OCI-LY7 (cell line): ENCODE results near the gene XRCC5. TPM values are rescaled to one million over a fixed set of nuclear protein-coding genes. Genes with fewer than 3 reads are reported as not detected.

Source experiments
- BruUV-seq: library from RNA; stranded (reverse); fragments of 400-500 nt; replicated peaks from 2 replicates; lab custom pipeline; 2021; lab: Mats Ljungman, UMichigan
- CTCF ChIA-PET: fragments of 300-600 bp; sonication (Branson Sonifier 250); formaldehyde crosslinking; loops from one replicate; lab custom pipeline; 2022; ENCODE audit warnings: antibody characterized with exemption; ENCODE audit not compliant: unreplicated experiment; lab: Charles Lee
- POLR2A ChIA-PET: fragments of 300-600 bp; sonication (Branson Sonifier 250); formaldehyde crosslinking; loops from one replicate; lab custom pipeline; 2022; ENCODE audit warnings: antibody characterized with exemption; lab: Charles Lee
- DNase-seq: peaks from one replicate; pipeline ENCODE4 v3.0.0-alpha.2; 2015; ENCODE audit warnings: low spot score
- H2AFZ ChIP-seq: fragments of 200-600 bp; sonication (generic), shearing (Covaris generic); 2 replicates; pipeline ENCODE4 v1.6.1; 2014; ENCODE audit warnings: mild to moderate bottlenecking, antibody characterized with exemption, low read length, moderate library complexity
- H3K27ac ChIP-seq: fragments of 200-600 bp; sonication (generic); 2 replicates; pipeline ENCODE4 v1.5.1; 2014; ENCODE audit warnings: mixed run types, low read depth, mild to moderate bottlenecking, moderate library complexity, low read length, inconsistent platforms; ENCODE audit not compliant: poor library complexity, severe bottlenecking
- H3K36me3 ChIP-seq: fragments of 200-600 bp; sonication (generic); 2 replicates; pipeline ENCODE4 v1.6.1; 2014; ENCODE audit warnings: mild to moderate bottlenecking, antibody characterized with exemption, low read length, moderate library complexity, mixed read lengths; ENCODE audit not compliant: insufficient read depth
- H3K4me1 ChIP-seq: fragments of 200-600 bp; sonication (generic); 2 replicates; pipeline ENCODE4 v1.5.1; 2014; ENCODE audit warnings: mild to moderate bottlenecking, low read length; ENCODE audit not compliant: insufficient read depth, poor library complexity, severe bottlenecking
- H3K4me2 ChIP-seq: fragments of 200-600 bp; sonication (generic); 2 replicates; pipeline ENCODE4 v1.6.1; 2014; ENCODE audit warnings: mild to moderate bottlenecking, low read length
- H3K4me3 ChIP-seq: fragments of 200-600 bp; sonication (generic); 2 replicates; pipeline ENCODE4 v1.5.1; 2014; ENCODE audit warnings: mild to moderate bottlenecking, low read depth, low read length; ENCODE audit not compliant: poor library complexity, severe bottlenecking
- H3K79me2 ChIP-seq: fragments of 200-600 bp; sonication (generic); 2 replicates; pipeline ENCODE4 v1.6.1; 2016; ENCODE audit warnings: low read depth, mild to moderate bottlenecking, low read length, moderate library complexity, mixed read lengths; ENCODE audit not compliant: insufficient read depth
- H3K9me2 ChIP-seq: fragments of 200-600 bp; sonication (generic); 2 replicates; pipeline ENCODE4 v1.6.1; 2016; ENCODE audit warnings: mild to moderate bottlenecking, low read length, mixed read lengths; ENCODE audit not compliant: insufficient read depth
- H3K9me3 ChIP-seq: fragments of 200-600 bp; sonication (generic); 2 replicates; pipeline ENCODE4 v1.6.1; 2014; ENCODE audit warnings: mild to moderate bottlenecking, mixed run types, low read length, mixed read lengths
- H4K20me1 ChIP-seq: fragments of 200-600 bp; sonication (generic); 2 replicates; pipeline ENCODE4 v1.6.1; 2014; ENCODE audit warnings: mild to moderate bottlenecking, antibody characterized with exemption, low read length, moderate library complexity, mixed read lengths; ENCODE audit not compliant: insufficient read depth
- EZH2phosphoT487 ChIP-seq: fragments of 200-600 bp; sonication (generic); IDR thresholded peaks from 2 replicates; pipeline ENCODE4 v1.6.1; 2018; ENCODE audit warnings: low read depth, borderline replicate concordance, mild to moderate bottlenecking, mixed run types, antibody characterized with exemption, low read length, moderate library complexity, mixed read lengths
- intact Hi-C: fragments of 100-400 bp; cut with micrococcal nuclease; formaldehyde crosslinking; loops from one replicate; pipeline ENCODE4 v1.10.0; 2022; ENCODE audit not compliant: unreplicated experiment
- total RNA-seq, 2 experiments: library from RNA; depleted of rRNA in 1 of 2; stranded (reverse); fragments of >200 nt in 1 of 2; shearing (Covaris generic) in 1 of 2; gene quantifications; 2 replicates each; pipeline ENCODE4 v1.2.3, GENCODE V29; 2014 to 2022
- TF ChIP-seq, protein P1 (sequence below): fragments of 200-600 bp; sonication (generic); conservative IDR thresholded peaks from 2 replicates; pipeline ENCODE4 v1.5.1; 2014; ENCODE audit warnings: mild to moderate bottlenecking, antibody characterized with exemption, low read length, moderate library complexity, mixed read lengths

Gene XRCC5
- total RNA-seq, 2 experiments from 2014 or later, result 174 to 344 TPM

GRCh38 chr2:216113572-216113971 is 4.4 kb downstream of the XRCC5 start:
- Histone ChIP-seq H3K4me1 (peaks cover 60% of the 10 kb centered on the region), H3K4me2 (peak overlapping the region; percentile 71; the same call in 1 of the 2 replicates), H3K36me3 (peaks cover 85% of the 10 kb centered on the region), H3K79me2 (peaks cover 83% of the 10 kb centered on the region), H3K9me2 (no peaks in the 10 kb centered on the region), H3K4me3 (no peak overlapping the region), H2AFZ (no peak overlapping the region), H3K9me3 (no peaks in the 10 kb centered on the region), H4K20me1 (peaks cover 51% of the 10 kb centered on the region), H3K27ac (peak overlapping the region; percentile 45)
- ChIA-PET CTCF (interaction anchor here (1.0 kb wide), 1 partner anchor 32 kb away, joined by 3 read pairs; the partner anchor contains the start of genes PECR and TMEM169), POLR2A (interaction anchor here (1.1 to 1.2 kb wide), 2 partner anchors 20 to 27 kb away, joined by 3 read pairs; no protein-coding TSS in a partner anchor)
- peak; percentile 4 for DNase-seq
- intact Hi-C loops, result no loop called here
- TF ChIP-seq, protein P1, sequence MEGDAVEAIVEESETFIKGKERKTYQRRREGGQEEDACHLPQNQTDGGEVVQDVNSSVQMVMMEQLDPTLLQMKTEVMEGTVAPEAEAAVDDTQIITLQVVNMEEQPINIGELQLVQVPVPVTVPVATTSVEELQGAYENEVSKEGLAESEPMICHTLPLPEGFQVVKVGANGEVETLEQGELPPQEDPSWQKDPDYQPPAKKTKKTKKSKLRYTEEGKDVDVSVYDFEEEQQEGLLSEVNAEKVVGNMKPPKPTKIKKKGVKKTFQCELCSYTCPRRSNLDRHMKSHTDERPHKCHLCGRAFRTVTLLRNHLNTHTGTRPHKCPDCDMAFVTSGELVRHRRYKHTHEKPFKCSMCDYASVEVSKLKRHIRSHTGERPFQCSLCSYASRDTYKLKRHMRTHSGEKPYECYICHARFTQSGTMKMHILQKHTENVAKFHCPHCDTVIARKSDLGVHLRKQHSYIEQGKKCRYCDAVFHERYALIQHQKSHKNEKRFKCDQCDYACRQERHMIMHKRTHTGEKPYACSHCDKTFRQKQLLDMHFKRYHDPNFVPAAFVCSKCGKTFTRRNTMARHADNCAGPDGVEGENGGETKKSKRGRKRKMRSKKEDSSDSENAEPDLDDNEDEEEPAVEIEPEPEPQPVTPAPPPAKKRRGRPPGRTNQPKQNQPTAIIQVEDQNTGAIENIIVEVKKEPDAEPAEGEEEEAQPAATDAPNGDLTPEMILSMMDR, result no peak
- no peak for TF ChIP-seq EZH2phosphoT487
- no TSS peak for BruUV-seq

GRCh38 chr2:216114382-216114713 is 5.2 kb downstream of the XRCC5 start:
- intact Hi-C loops, result no loop called here
- H3K4me2 ChIP-seq, result peak overlapping the region; percentile 71
- DNase-seq, result no peak
- POLR2A ChIA-PET, result interaction anchor here (0.5 to 1.2 kb wide), 4 partner anchors 9 to 19 kb away, joined by 3 to 5 read pairs (median 4); no protein-coding TSS in a partner anchor
- BruUV-seq, result no TSS peak
- H2AFZ ChIP-seq, result no peak overlapping the region
- peaks cover 93% of the 10 kb centered on the region for H3K36me3 ChIP-seq
- H3K4me1 ChIP-seq, result peaks cover 57% of the 10 kb centered on the region
- no peak overlapping the region for H3K4me3 ChIP-seq
- H4K20me1 ChIP-seq, result peaks cover 53% of the 10 kb centered on the region
- peak overlapping the region; percentile 45 for H3K27ac ChIP-seq
- no peaks in the 10 kb centered on the region for H3K9me2 ChIP-seq
- CTCF ChIA-PET, result interaction anchor here (0.6 to 1.0 kb wide), 3 partner anchors 33 to 56 kb away, joined by 3 to 4 read pairs (median 3); partner anchors contain the start of genes PECR and TMEM169
- TF ChIP-seq, protein P1, result no peak
- no peak for TF ChIP-seq EZH2phosphoT487
- peaks cover 89% of the 10 kb centered on the region for H3K79me2 ChIP-seq
- no peaks in the 10 kb centered on the region for H3K9me3 ChIP-seq
